HepG2 (cell line): ENCODE measurements around the gene EVC. TPM values are rescaled to one million over a fixed set of nuclear protein-coding genes. Genes with fewer than 3 reads are reported as not detected.

ENCODE experiments used
- ATAC-seq: fragments of 200-7000 bp; cut with Tn5 transposase; 3 replicates; pipeline ENCODE4 v1.9.1; 2020; ENCODE audit warnings: mild to moderate bottlenecking, moderate library complexity
- BruUV-seq: library from RNA; stranded (reverse); fragments of 400-500 nt; replicated peaks from 2 replicates; lab custom pipeline; 2021; lab: Mats Ljungman, UMichigan
- CTCF ChIA-PET: fragments of 300-600 bp; formaldehyde crosslinking; extraction: SDS; loops from one replicate; lab custom pipeline; 2021; ENCODE audit warnings: low total read pairs, inconsistent platforms, low intra/inter-chr PET ratio; lab: Yijun Ruan, JAX
- POLR2A ChIA-PET: fragments of 350-600 bp; sonication (Branson Sonifier 250); formaldehyde crosslinking; loops from one replicate; lab custom pipeline; 2020; ENCODE audit warnings: antibody characterized with exemption, inconsistent platforms; lab: Yijun Ruan, JAX
- DNase-seq: peaks from one replicate; pipeline ENCODE4 v3.0.0-alpha.2; 2015; ENCODE audit warnings: low spot score
- FAIRE-seq: peaks from 3 replicates; lab custom pipeline; 2011; peaks lifted over from hg19 to GRCh38; lab: Jason Lieb, UNC
- H2AFZ ChIP-seq: one replicate; pipeline ENCODE4 v1.6.1; 2011; ENCODE audit warnings: low read length, inconsistent platforms
- H3K27ac ChIP-seq: fragments of 300-600 bp; 3 replicates; pipeline ENCODE4 v1.8.0; 2011; ENCODE audit warnings: mixed run types, mild to moderate bottlenecking, mixed read lengths, low read length, inconsistent platforms; ENCODE audit not compliant: insufficient read depth; ENCODE audit errors: extremely low read length
- H3K27me3 ChIP-seq, 2 experiments: fragments of 200-600 bp in 1 of 2; 2 replicates in 1 of 2; 3 replicates in 1 of 2; pipeline versions ENCODE4 v1.6.0 to v1.8.0; 2011; ENCODE audit warnings: low read length in 2 of 2, mild to moderate bottlenecking in 2 of 2, moderate library complexity in 2 of 2, inconsistent platforms in 1 of 2; ENCODE audit not compliant: insufficient read depth in 2 of 2, control insufficient read depth in 1 of 2
- H3K36me3 ChIP-seq, 2 experiments: fragments of 200-600 bp in 1 of 2; replicated peaks in 1 of 2; 2 replicates in 1 of 2; 3 replicates in 1 of 2; pipeline versions ENCODE4 v1.5.1 to v1.8.0; 2011; ENCODE audit warnings: low read length in 2 of 2, inconsistent platforms in 1 of 2; ENCODE audit not compliant: insufficient read depth in 2 of 2, control insufficient read depth in 1 of 2
- H3K4me1 ChIP-seq: 2 replicates; pipeline ENCODE4 v1.5.1; 2012; ENCODE audit warnings: low read length, inconsistent platforms; ENCODE audit not compliant: insufficient read depth
- H3K4me2 ChIP-seq: 2 replicates; pipeline ENCODE4 v1.6.0; 2011; ENCODE audit warnings: low read depth, low read length, inconsistent platforms
- H3K4me3 ChIP-seq, 3 experiments: fragments of 200-600 bp in 1 of 3; sonication (generic), shearing (Covaris generic) in 1 of 3; replicated peaks in 1 of 3; 2 replicates each; pipeline ENCODE4 v1.5.1; 2011 to 2016; ENCODE audit warnings: low read length in 3 of 3, inconsistent platforms in 2 of 3, low read depth in 2 of 3, mild to moderate bottlenecking in 2 of 3, control low read depth in 1 of 3, mixed read lengths in 1 of 3; ENCODE audit not compliant: insufficient read depth in 1 of 3
- H3K79me2 ChIP-seq: one replicate; pipeline ENCODE4 v1.6.1; 2011; ENCODE audit warnings: low read length, inconsistent platforms; ENCODE audit not compliant: insufficient read depth
- H3K9ac ChIP-seq: 2 replicates; pipeline ENCODE4 v1.6.0; 2011; ENCODE audit warnings: mild to moderate bottlenecking, low read depth, low read length, inconsistent platforms; ENCODE audit not compliant: insufficient read depth
- H3K9me3 ChIP-seq: 2 replicates; pipeline ENCODE4 v1.5.1; 2012; ENCODE audit warnings: mild to moderate bottlenecking, low read length
- H4K20me1 ChIP-seq: 2 replicates; pipeline ENCODE4 v1.6.0; 2011; ENCODE audit warnings: inconsistent platforms, mild to moderate bottlenecking, low read length, moderate library complexity; ENCODE audit not compliant: insufficient read depth
- ATF7-NPFF ChIP-seq: sonication (generic); formaldehyde crosslinking; IDR thresholded peaks from 2 replicates; pipeline ENCODE4 v1.8.1; 2023; ENCODE audit warnings: mild to moderate bottlenecking, low read depth, missing genetic modification reagents, moderate library complexity
- HNRNPH1 ChIP-seq: fragments of 200-400 bp; formaldehyde crosslinking; optimal IDR thresholded peaks from 2 replicates; pipeline ENCODE3; 2017; ENCODE audit warnings: mild to moderate bottlenecking, low read depth, low read length
- KAT8 ChIP-seq: IDR thresholded peaks from 2 replicates; pipeline ENCODE4 v1.6.1; 2016; ENCODE audit warnings: missing genetic modification reagents, missing compliant biosample characterization
- KMT2A ChIP-seq: sonication (generic); formaldehyde crosslinking; IDR thresholded peaks from 2 replicates; pipeline ENCODE4 v1.4.0; 2020; ENCODE audit warnings: missing genetic modification reagents
- NRL ChIP-seq: sonication (generic); formaldehyde crosslinking; IDR thresholded peaks from 2 replicates; pipeline ENCODE4 v1.5.0; 2020; ENCODE audit warnings: missing genetic modification reagents, mild to moderate bottlenecking, moderate library complexity, borderline replicate concordance
- SMARCC2 ChIP-seq: fragments of 450-650 bp; IDR thresholded peaks from 2 replicates; pipeline ENCODE4 v1.6.1; 2017; ENCODE audit warnings: antibody characterized with exemption, mild to moderate bottlenecking
- SRY ChIP-seq: sonication (generic); formaldehyde crosslinking; IDR thresholded peaks from 2 replicates; pipeline ENCODE4 v1.8.0; 2022; ENCODE audit warnings: mild to moderate bottlenecking, missing genetic modification reagents
- STAT6 ChIP-seq: sonication (generic); formaldehyde crosslinking; IDR thresholded peaks from 2 replicates; pipeline ENCODE4 v1.4.0; 2020; ENCODE audit warnings: missing genetic modification reagents, mild to moderate bottlenecking, borderline replicate concordance
- TEAD2 ChIP-seq: sonication (generic); formaldehyde crosslinking; IDR thresholded peaks from 2 replicates; pipeline ENCODE4 v1.9.0; 2021; ENCODE audit warnings: missing genetic modification reagents
- ZNF17 ChIP-seq: sonication (generic); formaldehyde crosslinking; IDR thresholded peaks from 2 replicates; pipeline ENCODE4 v1.5.0; 2020; ENCODE audit warnings: mild to moderate bottlenecking, missing genetic modification reagents
- ZNF180 ChIP-seq: sonication (generic); formaldehyde crosslinking; IDR thresholded peaks from 2 replicates; pipeline ENCODE4 v1.4.0; 2020; ENCODE audit warnings: low read depth, missing genetic modification reagents, borderline replicate concordance
- ZNF407 ChIP-seq: sonication (generic); formaldehyde crosslinking; IDR thresholded peaks from one replicate; pipeline ENCODE4 v1.5.1; 2020; ENCODE audit warnings: mild to moderate bottlenecking, missing genetic modification reagents; ENCODE audit errors: not compliant biosample characterization
- WGBS: methylation state at CpG from one replicate; pipeline ENCODE4 v1.1.6; 2017; ENCODE audit warnings: low lambda C conversion rate; 5-methylcytosine and 5-hydroxymethylcytosine counted together
- in situ Hi-C: cut with HindIII; loops from 2 replicates; pipeline ENCODE4 v1.10.0; 2017; ENCODE audit warnings: low pct_unique_long_range_greater_than_20kb; ENCODE audit not compliant: extremely low pct_ligation_motif_present
- intact Hi-C: fragments of 100-400 bp; cut with micrococcal nuclease; formaldehyde crosslinking; loops from one replicate; pipeline ENCODE4 v1.10.0; 2022; ENCODE audit not compliant: unreplicated experiment
- polyA plus RNA-seq, 8 experiments: library from polyadenylated mRNA; depleted of rRNA in 3 of 8; stranded (reverse) in 7 of 8; unstranded in 1 of 8; fragments of >200 nt; fragmentation: Illumina TruSeq in 4 of 8; extraction: Trizol in 4 of 8; gene quantifications; 2 replicates each; pipeline versions ENCODE4 v1.2.1 to v1.2.3, GENCODE V29; 2011 to 2016; ENCODE audit warnings: low read depth in 4 of 8, missing spikeins in 1 of 8, mixed read lengths in 1 of 8; ENCODE audit not compliant: insufficient read depth in 1 of 8
- total RNA-seq, 5 experiments: library from RNA; depleted of rRNA; stranded (reverse); fragments of >200 nt; fragmentation: Illumina TruSeq; extraction: Trizol; gene quantifications; 2 replicates each; pipeline ENCODE4 v1.2.3, GENCODE V29; 2016; ENCODE audit warnings: low read depth in 1 of 5
- TF ChIP-seq, protein P1 (sequence below): conservative IDR thresholded peaks from 2 replicates; pipeline ENCODE4 v1.6.1; 2018; ENCODE audit warnings: missing genetic modification reagents

The EVC gene
- total and polyA plus RNA-seq, 2 of the 13 experiments (the other 11 are each of a cell fraction or from before 2014, with no cell fraction given) = 3.1 to 4.9 TPM

- Histone ChIP-seq H3K9ac (no peak overlapping the region), H3K27me3 (no peaks in the 10 kb centered on the region), H3K36me3 (peaks cover 2 to 6% of the 10 kb centered on the region in 2 experiments; a peak in 3 of 5 replicates), H3K79me2 (no peaks in the 10 kb centered on the region), H3K27ac (no peak overlapping the region), H3K9me3 (no peaks in the 10 kb centered on the region), H3K4me3 (no peak overlapping the region), H3K4me2 (no peak overlapping the region), H4K20me1 (no peaks in the 10 kb centered on the region), H2AFZ (no peak overlapping the region), H3K4me1 (no peaks in the 10 kb centered on the region)
- 91% methylated on average over 8 of the region's 11 CpGs for WGBS
- ChIA-PET CTCF (no interaction called here), POLR2A (no interaction called here)
- BruUV-seq = no TSS peak
- DNase-seq = no peak
- intact Hi-C loops (no loop called here), in situ Hi-C loops (no loop called here)
- ATAC-seq = no peak
- no peak for FAIRE-seq
- no peak for TF ChIP-seq KAT8 (CRISPR knock-in tag)
- no peak for TF ChIP-seq ZNF407
- TF ChIP-seq KMT2A (CRISPR knock-in tag) = no peak
- TF ChIP-seq, protein P1, sequence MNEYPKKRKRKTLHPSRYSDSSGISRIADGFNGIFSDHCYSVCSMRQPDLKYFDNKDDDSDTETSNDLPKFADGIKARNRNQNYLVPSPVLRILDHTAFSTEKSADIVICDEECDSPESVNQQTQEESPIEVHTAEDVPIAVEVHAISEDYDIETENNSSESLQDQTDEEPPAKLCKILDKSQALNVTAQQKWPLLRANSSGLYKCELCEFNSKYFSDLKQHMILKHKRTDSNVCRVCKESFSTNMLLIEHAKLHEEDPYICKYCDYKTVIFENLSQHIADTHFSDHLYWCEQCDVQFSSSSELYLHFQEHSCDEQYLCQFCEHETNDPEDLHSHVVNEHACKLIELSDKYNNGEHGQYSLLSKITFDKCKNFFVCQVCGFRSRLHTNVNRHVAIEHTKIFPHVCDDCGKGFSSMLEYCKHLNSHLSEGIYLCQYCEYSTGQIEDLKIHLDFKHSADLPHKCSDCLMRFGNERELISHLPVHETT = no peak
- TF ChIP-seq TEAD2 = no peak
- no peak for TF ChIP-seq SMARCC2
- no peak for TF ChIP-seq STAT6
- TF ChIP-seq HNRNPH1 = no peak
- no peak for TF ChIP-seq NRL (CRISPR knock-in tag)
- TF ChIP-seq ZNF17 (CRISPR knock-in tag) = no peak
- no peak for TF ChIP-seq ATF7-NPFF (CRISPR knock-in tag)
- no peak for TF ChIP-seq ZNF180 (CRISPR knock-in tag)
- TF ChIP-seq SRY (CRISPR knock-in tag) = no peak
Observed at GRCh38 chr4:5799406-5799805, 88.4 kb downstream of the EVC start.
